Muscle of leg (tissue), 11 donors: ENCODE data around the gene DNAH14. TPM values are rescaled to one million over a fixed set of nuclear protein-coding genes. Genes with fewer than 3 reads are reported as not detected.

Experiments
- DNase-seq: peaks from one replicate; pipeline ENCODE4 v3.0.0; 2013
- H3K27ac ChIP-seq: one replicate; pipeline ENCODE4 v1.5.1; 2013; ENCODE audit warnings: mild to moderate bottlenecking, low read length, control low read depth
- H3K27me3 ChIP-seq: one replicate; pipeline ENCODE4 v1.6.1; 2013; ENCODE audit warnings: low read length; ENCODE audit not compliant: control insufficient read depth, insufficient read depth
- H3K36me3 ChIP-seq: one replicate; pipeline ENCODE4 v1.6.1; 2013; ENCODE audit warnings: low read length; ENCODE audit not compliant: control insufficient read depth, insufficient read depth
- H3K4me1 ChIP-seq: one replicate; pipeline ENCODE4 v1.6.1; 2013; ENCODE audit warnings: low read length; ENCODE audit not compliant: control insufficient read depth, insufficient read depth
- H3K4me3 ChIP-seq: one replicate; pipeline ENCODE4 v1.5.1; 2013; ENCODE audit warnings: low read length, control low read depth
- H3K9me3 ChIP-seq: replicated peaks from 2 replicates; pipeline ENCODE4 v1.6.1; 2013; ENCODE audit warnings: low read depth, low read length; ENCODE audit not compliant: control insufficient read depth
- WGBS: methylation state at CpG from one replicate; pipeline ENCODE4 v1.1.5; 2013; ENCODE audit warnings: missing lambda C conversion rate; ENCODE audit not compliant: insufficient coverage; 5-methylcytosine and 5-hydroxymethylcytosine counted together
- polyA plus RNA-seq, 8 donors: library from polyadenylated mRNA; unstranded; fragments of 120-200 nt; gene quantifications; one replicate each; pipeline versions ENCODE4 v1.2.1 to v1.2.3, GENCODE V29; 2013; ENCODE audit warnings: inconsistent platforms in 1 of 8, low replicate concordance in 1 of 8; ENCODE audit not compliant: insufficient read length in 8 of 8, insufficient read depth in 1 of 8
- total RNA-seq: library from RNA; stranded (reverse); fragments of 120-200 nt; gene quantifications from one replicate; pipeline ENCODE4 v1.2.4, GENCODE V29; 2013

Gene DNAH14
- total and polyA plus RNA-seq, 9 donors, result 4.3 to 24.6 (median 6.2) TPM

- 33% methylated on average over 1 of the region's 4 CpGs for WGBS
- Histone ChIP-seq H3K27ac (no peak overlapping the region), H3K27me3 (no peaks in the 10 kb centered on the region), H3K36me3 (peaks cover 42% of the 10 kb centered on the region), H3K9me3 (no peaks in the 10 kb centered on the region), H3K4me1 (no peaks in the 10 kb centered on the region), H3K4me3 (no peak overlapping the region)
- DNase-seq, result no peak
Observed at GRCh38 chr1:225408249-225408648, 478.8 kb downstream of the DNAH14 start.

GRCh38 chr1:225409051-225409450, 479.6 kb downstream of the DNAH14 start:
- Histone ChIP-seq H3K27me3 (no peaks in the 10 kb centered on the region), H3K4me3 (no peak overlapping the region), H3K4me1 (no peaks in the 10 kb centered on the region), H3K27ac (no peak overlapping the region), H3K9me3 (no peaks in the 10 kb centered on the region), H3K36me3 (peaks cover 46% of the 10 kb centered on the region)
- 100% methylated on average over 1 of the region's 8 CpGs for WGBS
- DNase-seq, result no peak

GRCh38 chr1:225410036-225410435, 480.6 kb downstream of the DNAH14 start:
- H3K9me3 ChIP-seq, result no peaks in the 10 kb centered on the region
- WGBS, result 59% methylated on average over 4 of the region's 6 CpGs
- H3K4me1 ChIP-seq, result no peaks in the 10 kb centered on the region
- H3K36me3 ChIP-seq, result peaks cover 48% of the 10 kb centered on the region
- no peak overlapping the region for H3K27ac ChIP-seq
- H3K4me3 ChIP-seq, result no peak overlapping the region
- no peak for DNase-seq
- H3K27me3 ChIP-seq, result no peaks in the 10 kb centered on the region

GRCh38 chr1:225412321-225412720, 482.8 kb downstream of the DNAH14 start:
- Histone ChIP-seq H3K27ac (no peak overlapping the region), H3K9me3 (no peaks in the 10 kb centered on the region), H3K36me3 (peaks cover 46% of the 10 kb centered on the region), H3K4me1 (no peaks in the 10 kb centered on the region), H3K4me3 (no peak overlapping the region), H3K27me3 (no peaks in the 10 kb centered on the region)
- no CpG with 5 or more reads among the region's 10 CpGs for WGBS
- no peak for DNase-seq

DNA sequence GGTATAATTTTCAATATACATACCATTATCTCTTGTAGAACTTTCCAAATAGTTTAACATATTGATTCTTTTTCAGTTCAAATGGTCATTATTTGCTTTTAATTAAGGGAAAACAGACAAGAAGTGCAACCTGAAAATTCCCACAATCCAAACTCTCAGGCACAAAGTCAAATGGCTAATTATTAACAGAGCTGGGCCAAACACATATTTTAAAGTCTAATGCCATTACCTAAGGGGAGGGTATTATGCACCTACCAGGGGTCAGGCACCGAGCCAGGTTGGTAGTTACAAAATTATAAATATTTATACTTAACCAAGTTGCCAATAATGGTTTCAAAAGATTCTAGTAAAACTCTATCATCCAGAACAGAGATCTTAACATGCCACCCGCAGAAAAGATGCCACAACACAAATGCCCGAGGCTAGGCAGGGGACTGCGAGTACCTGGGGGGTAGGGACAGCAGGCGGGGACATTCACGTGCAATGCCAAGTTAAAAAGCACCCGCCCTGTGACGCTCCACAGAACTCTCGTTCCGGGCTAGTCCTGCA, 483.4 kb downstream of the DNAH14 start:
- Histone ChIP-seq H3K4me3 (no peak overlapping the region), H3K9me3 (no peaks in the 10 kb centered on the region), H3K4me1 (no peaks in the 10 kb centered on the region), H3K27ac (no peak overlapping the region), H3K36me3 (peaks cover 49% of the 10 kb centered on the region), H3K27me3 (no peaks in the 10 kb centered on the region)
- 97% methylated on average over 4 of the region's 10 CpGs for WGBS
- DNase-seq, result no peak

DNA sequence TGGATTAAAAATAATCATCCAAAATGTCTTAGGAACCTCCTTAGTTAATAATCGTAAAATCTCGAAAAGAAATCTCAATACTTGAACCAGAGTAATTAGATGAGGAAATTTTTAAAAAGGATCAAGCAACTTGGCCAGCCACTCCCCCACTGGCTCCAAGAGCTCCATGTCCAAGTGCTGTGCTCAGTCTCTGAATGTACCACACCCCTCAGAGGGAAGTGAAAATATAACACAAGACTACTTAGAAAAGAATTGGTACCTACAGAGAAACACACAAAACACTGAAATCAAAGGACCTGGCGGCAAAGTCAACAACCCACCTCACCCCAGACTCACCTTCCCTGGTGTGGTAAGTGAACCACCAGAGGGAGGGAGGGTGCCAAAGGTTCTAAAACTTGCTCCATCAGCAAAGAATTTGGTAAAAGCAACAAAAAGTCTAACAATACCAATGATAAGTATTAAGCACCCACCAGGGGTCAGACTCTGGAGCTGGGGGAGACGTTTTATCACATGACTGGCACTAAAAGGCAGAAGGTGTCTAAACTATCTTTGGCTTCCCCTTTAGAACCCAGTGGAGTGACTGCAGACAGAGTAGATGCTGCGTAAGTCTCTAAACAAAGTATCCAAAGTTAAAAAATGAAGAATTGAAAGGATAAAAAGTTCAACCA, 484.4 kb downstream of the DNAH14 start:
- no peaks in the 10 kb centered on the region for H3K4me1 ChIP-seq
- DNase-seq, result no peak
- no peak overlapping the region for H3K4me3 ChIP-seq
- no peaks in the 10 kb centered on the region for H3K27me3 ChIP-seq
- no CpG with 5 or more reads among the region's 5 CpGs for WGBS
- no peaks in the 10 kb centered on the region for H3K9me3 ChIP-seq
- H3K27ac ChIP-seq, result no peak overlapping the region
- H3K36me3 ChIP-seq, result peaks cover 49% of the 10 kb centered on the region

DNA sequence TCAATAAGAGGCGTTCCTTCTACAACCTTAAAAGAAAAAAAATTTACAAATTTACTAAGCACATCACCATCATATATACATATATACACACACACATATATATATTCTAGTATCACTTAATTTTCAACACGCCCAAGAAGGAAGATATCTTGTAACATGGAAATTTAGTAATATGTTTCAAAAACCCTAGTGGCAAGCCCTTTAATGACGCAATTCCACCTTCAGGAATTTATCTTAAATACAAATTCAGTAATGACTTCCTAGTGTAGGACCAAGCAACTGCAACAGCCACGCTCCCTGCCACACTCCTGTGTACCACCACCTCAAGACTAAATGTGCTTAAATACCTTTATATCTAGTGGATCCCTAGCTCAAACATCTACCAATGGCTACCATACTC, 485.8 kb downstream of the DNAH14 start:
- 100% methylated on average over 2 of the region's 4 CpGs for WGBS
- no peaks in the 10 kb centered on the region for H3K4me1 ChIP-seq
- no peak overlapping the region for H3K27ac ChIP-seq
- H3K36me3 ChIP-seq, result peaks cover 49% of the 10 kb centered on the region
- H3K27me3 ChIP-seq, result no peaks in the 10 kb centered on the region
- H3K9me3 ChIP-seq, result no peaks in the 10 kb centered on the region
- no peak overlapping the region for H3K4me3 ChIP-seq
- no peak for DNase-seq

- Histone ChIP-seq H3K9me3 (no peaks in the 10 kb centered on the region), H3K4me1 (no peaks in the 10 kb centered on the region), H3K4me3 (no peak overlapping the region), H3K27ac (no peak overlapping the region), H3K36me3 (peaks cover 45% of the 10 kb centered on the region), H3K27me3 (no peaks in the 10 kb centered on the region)
- WGBS, result no CpG with 5 or more reads among the region's 11 CpGs
- no peak for DNase-seq
Observed at GRCh38 chr1:225415967-225416745, 486.7 kb downstream of the DNAH14 start.

- Histone ChIP-seq H3K4me3 (no peak overlapping the region), H3K36me3 (peaks cover 36% of the 10 kb centered on the region), H3K4me1 (no peaks in the 10 kb centered on the region), H3K27ac (no peak overlapping the region), H3K9me3 (no peaks in the 10 kb centered on the region), H3K27me3 (no peaks in the 10 kb centered on the region)
- no CpG with 5 or more reads among the region's 2 CpGs for WGBS
- no peak for DNase-seq
Observed at GRCh38 chr1:225418059-225418458, 488.6 kb downstream of the DNAH14 start.

- no peak overlapping the region for H3K27ac ChIP-seq
- H3K4me1 ChIP-seq, result no peaks in the 10 kb centered on the region
- no peak overlapping the region for H3K4me3 ChIP-seq
- peaks cover 33% of the 10 kb centered on the region for H3K36me3 ChIP-seq
- DNase-seq, result no peak
- 74% methylated on average over 3 of the region's 4 CpGs for WGBS
- no peaks in the 10 kb centered on the region for H3K27me3 ChIP-seq
- H3K9me3 ChIP-seq, result no peaks in the 10 kb centered on the region
Observed at GRCh38 chr1:225418598-225418997, 489.1 kb downstream of the DNAH14 start.
